A673 (cell line): ENCODE data around the gene CYSRT1.

Experiments
- EZH2 ChIP-seq: fragments of 200-600 bp; sonication (generic); IDR thresholded peaks from 2 replicates; pipeline ENCODE4 v1.6.1; 2017; ENCODE audit warnings: borderline replicate concordance, low read depth, mild to moderate bottlenecking, mixed read lengths, antibody characterized with exemption, low read length; ENCODE audit not compliant: poor library complexity, severe bottlenecking
- TF ChIP-seq, protein P1 (sequence below): fragments of 300-800, 200-600 bp; sonication (generic); conservative IDR thresholded peaks from 2 replicates; pipeline ENCODE4 v1.5.1; 2017; ENCODE audit warnings: low read depth, mild to moderate bottlenecking, antibody characterized with exemption, low read length, moderate library complexity, mixed read lengths

DNA sequence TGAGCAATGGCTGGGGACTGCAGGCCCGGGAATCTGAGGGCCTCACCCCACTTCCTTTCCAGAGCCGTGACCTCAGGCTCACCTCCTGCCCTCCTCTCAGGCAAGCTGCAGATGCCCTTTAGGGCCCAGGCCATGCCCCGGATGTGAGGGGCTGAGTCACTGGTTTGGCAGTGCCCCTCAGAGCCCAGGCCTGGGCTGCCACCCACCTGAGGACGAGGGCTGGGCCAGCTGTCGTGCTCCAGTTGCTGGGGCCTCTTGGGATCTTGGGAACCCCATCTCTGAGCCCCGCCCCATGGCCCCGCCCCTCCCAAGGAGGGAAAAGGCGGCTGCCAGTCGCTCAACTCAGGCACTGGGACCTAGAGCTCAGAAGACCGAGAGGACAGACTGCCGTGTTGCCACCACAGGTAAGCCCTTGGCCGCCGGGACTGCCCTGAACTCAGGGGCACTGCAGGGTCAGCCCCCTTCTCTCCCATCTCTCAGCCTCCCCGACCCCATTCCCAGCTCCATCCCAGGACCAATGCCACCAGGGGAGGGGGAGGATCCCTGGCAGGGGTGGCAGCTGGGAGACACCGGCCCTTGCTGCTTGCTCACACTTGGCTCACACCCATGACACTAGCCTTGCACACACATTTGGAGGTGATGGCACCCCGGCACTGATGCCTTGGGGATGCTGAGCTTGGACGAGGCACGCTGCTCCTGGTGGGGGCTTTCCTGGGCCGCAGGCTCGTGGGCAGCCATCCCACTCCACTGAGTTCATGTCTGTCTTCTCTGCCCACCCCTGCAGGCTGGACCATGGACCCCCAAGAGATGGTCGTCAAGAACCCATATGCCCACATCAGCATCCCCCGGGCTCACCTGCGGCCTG lies at the start of gene CYSRT1:
- TF ChIP-seq, protein P1, sequence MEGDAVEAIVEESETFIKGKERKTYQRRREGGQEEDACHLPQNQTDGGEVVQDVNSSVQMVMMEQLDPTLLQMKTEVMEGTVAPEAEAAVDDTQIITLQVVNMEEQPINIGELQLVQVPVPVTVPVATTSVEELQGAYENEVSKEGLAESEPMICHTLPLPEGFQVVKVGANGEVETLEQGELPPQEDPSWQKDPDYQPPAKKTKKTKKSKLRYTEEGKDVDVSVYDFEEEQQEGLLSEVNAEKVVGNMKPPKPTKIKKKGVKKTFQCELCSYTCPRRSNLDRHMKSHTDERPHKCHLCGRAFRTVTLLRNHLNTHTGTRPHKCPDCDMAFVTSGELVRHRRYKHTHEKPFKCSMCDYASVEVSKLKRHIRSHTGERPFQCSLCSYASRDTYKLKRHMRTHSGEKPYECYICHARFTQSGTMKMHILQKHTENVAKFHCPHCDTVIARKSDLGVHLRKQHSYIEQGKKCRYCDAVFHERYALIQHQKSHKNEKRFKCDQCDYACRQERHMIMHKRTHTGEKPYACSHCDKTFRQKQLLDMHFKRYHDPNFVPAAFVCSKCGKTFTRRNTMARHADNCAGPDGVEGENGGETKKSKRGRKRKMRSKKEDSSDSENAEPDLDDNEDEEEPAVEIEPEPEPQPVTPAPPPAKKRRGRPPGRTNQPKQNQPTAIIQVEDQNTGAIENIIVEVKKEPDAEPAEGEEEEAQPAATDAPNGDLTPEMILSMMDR = no peak
- no peak for TF ChIP-seq EZH2
